Measurements from ENCODE around the gene NRIP2.

The NRIP2 gene

GRCh38 chr12:2844786-2845185 is 10.0 kb upstream of the NRIP2 start:
- no peak for DNase-seq

- DNase-seq = no peak
Observed at GRCh38 chr12:2842948-2843347, 8.1 kb upstream of the NRIP2 start.

GRCh38 chr12:2841056-2841650 is 6.3 kb upstream of the NRIP2 start:
- no peak for DNase-seq

GRCh38 chr12:2836574-2836973 is 1.7 kb upstream of the NRIP2 start:
- no peak for DNase-seq

GRCh38 chr12:2835691-2836403 is 1.0 kb upstream of the NRIP2 start:
- DNase-seq = peak; percentile 15

GRCh38 chr12:2833810-2834209 is 1.0 kb downstream of the NRIP2 start:
- DNase-seq = no peak

- DNase-seq = no peak
Observed at GRCh38 chr12:2833327-2833726, 1.5 kb downstream of the NRIP2 start.

GRCh38 chr12:2832550-2833127 is 2.2 kb downstream of the NRIP2 start:
- DNase-seq = no peak

- no peak for DNase-seq
Observed at GRCh38 chr12:2829275-2829674, 5.6 kb downstream of the NRIP2 start.

- no peak for DNase-seq
Observed at GRCh38 chr12:2826721-2827515, 7.9 kb downstream of the NRIP2 start.

- DNase-seq = no peak
Observed at GRCh38 chr12:2826036-2826435, 8.8 kb downstream of the NRIP2 start.

- no peak for DNase-seq
Observed at GRCh38 chr12:2825132-2825531, 9.7 kb downstream of the NRIP2 start.

GRCh38 chr12:2824541-2824940 is 10.3 kb downstream of the NRIP2 start:
- DNase-seq = no peak

GRCh38 chr12:2823483-2823882 is 11.4 kb downstream of the NRIP2 start:
- DNase-seq = no peak

- DNase-seq = no peak
Observed at GRCh38 chr12:2820432-2820831, 14.4 kb downstream of the NRIP2 start.

GRCh38 chr12:2819810-2820209 is 15.0 kb downstream of the NRIP2 start:
- no peak for DNase-seq

GRCh38 chr12:2813214-2814185 is 21.3 kb downstream of the NRIP2 start:
- peak; percentile 82 for DNase-seq

- DNase-seq = peak; percentile 99
Observed at GRCh38 chr12:2812290-2813213, 22.3 kb downstream of the NRIP2 start, which contains the start of gene ITFG2. Gene ITFG2, plus strand, starts transcription at chr12:2812668. Its CDS starts 93 bp downstream, at chr12:2812761.

- DNase-seq = no peak
Observed at GRCh38 chr12:2811801-2812200, 23.0 kb downstream of the NRIP2 start.

- DNase-seq = no peak
Observed at GRCh38 chr12:2806700-2807099, 28.1 kb downstream of the NRIP2 start.

- DNase-seq = no peak
Observed at GRCh38 chr12:2805143-2805520, 29.7 kb downstream of the NRIP2 start.

Data from RPMI8226 (cell line).